GM21367 (cell line): Measurements from ENCODE around the gene NKG7.
"Not testable (repeated sequence)": the region's sequence is repeated elsewhere in the genome, so short reads cannot be mapped to it uniquely, and the experiment has no call there.

Experiments
- ATAC-seq: cut with Tn5 transposase; IDR thresholded peaks from one replicate; pipeline ENCODE4 v1.9.1; 2021; ENCODE audit not compliant: unreplicated experiment

NKG7 gene

GRCh38 chr19:51372649-51373504 is at the start of gene NKG7:
Gene NKG7 (minus strand): TSS chr19:51372654. CDS start chr19:51372535, 119 bp downstream.
- ATAC-seq, result no peak

- ATAC-seq, result no peak
These were observed 49.6 kb upstream of the NKG7 start for GRCh38 chr19:51422053-51422448.

- ATAC-seq, result no peak
These were observed 49.0 kb upstream of the NKG7 start for GRCh38 chr19:51421229-51422052.

GRCh38 chr19:51420511-51420910 is 48.1 kb upstream of the NKG7 start:
- not testable (repeated sequence) for ATAC-seq

GRCh38 chr19:51418707-51419106 is 46.3 kb upstream of the NKG7 start:
- ATAC-seq, result no peak

GRCh38 chr19:51417810-51418157 is 45.3 kb upstream of the NKG7 start:
- ATAC-seq, result peak; percentile 5

- ATAC-seq, result peak; percentile 56
These were observed 44.8 kb upstream of the NKG7 start, which contains the start of gene SIGLEC10 for GRCh38 chr19:51417107-51417809. Gene SIGLEC10 (minus strand): TSS chr19:51417642. CDS start chr19:51417581, 61 bp downstream.

- ATAC-seq, result not testable (repeated sequence)
These were observed 44.0 kb upstream of the NKG7 start for GRCh38 chr19:51416422-51416821.

- ATAC-seq, result no peak
These were observed 42.7 kb upstream of the NKG7 start for GRCh38 chr19:51415187-51415586.

- no peak for ATAC-seq
These were observed 38.7 kb upstream of the NKG7 start for GRCh38 chr19:51410950-51411748.

GRCh38 chr19:51407511-51408131 is 35.2 kb upstream of the NKG7 start:
- no peak for ATAC-seq

- no peak for ATAC-seq
These were observed 29.7 kb upstream of the NKG7 start for GRCh38 chr19:51402117-51402516.

- not testable (repeated sequence) for ATAC-seq
These were observed 27.5 kb upstream of the NKG7 start for GRCh38 chr19:51399936-51400335.

GRCh38 chr19:51399231-51399630 is 26.8 kb upstream of the NKG7 start:
- ATAC-seq, result no peak

GRCh38 chr19:51398096-51398704 is 25.7 kb upstream of the NKG7 start:
- ATAC-seq, result no peak

GRCh38 chr19:51397453-51397852 is 25.0 kb upstream of the NKG7 start:
- ATAC-seq, result not testable (repeated sequence)

- no peak for ATAC-seq
These were observed 23.7 kb upstream of the NKG7 start for GRCh38 chr19:51396175-51396574.

GRCh38 chr19:51394050-51394836 is 21.8 kb upstream of the NKG7 start:
- peak; percentile 75 for ATAC-seq

GRCh38 chr19:51392701-51393100 is 20.2 kb upstream of the NKG7 start:
- ATAC-seq, result no peak
